HG02885 (cell line): ENCODE measurements around the gene NHSL2.

Experiments
- ATAC-seq: cut with Tn5 transposase; IDR thresholded peaks from one replicate; pipeline ENCODE4 v1.9.1; 2021; ENCODE audit warnings: mild to moderate bottlenecking; ENCODE audit not compliant: unreplicated experiment, poor library complexity

NHSL2 gene

GRCh38 chrX:72060196-72060920 is 149.7 kb downstream of the NHSL2 start:
- no peak for ATAC-seq

DNA sequence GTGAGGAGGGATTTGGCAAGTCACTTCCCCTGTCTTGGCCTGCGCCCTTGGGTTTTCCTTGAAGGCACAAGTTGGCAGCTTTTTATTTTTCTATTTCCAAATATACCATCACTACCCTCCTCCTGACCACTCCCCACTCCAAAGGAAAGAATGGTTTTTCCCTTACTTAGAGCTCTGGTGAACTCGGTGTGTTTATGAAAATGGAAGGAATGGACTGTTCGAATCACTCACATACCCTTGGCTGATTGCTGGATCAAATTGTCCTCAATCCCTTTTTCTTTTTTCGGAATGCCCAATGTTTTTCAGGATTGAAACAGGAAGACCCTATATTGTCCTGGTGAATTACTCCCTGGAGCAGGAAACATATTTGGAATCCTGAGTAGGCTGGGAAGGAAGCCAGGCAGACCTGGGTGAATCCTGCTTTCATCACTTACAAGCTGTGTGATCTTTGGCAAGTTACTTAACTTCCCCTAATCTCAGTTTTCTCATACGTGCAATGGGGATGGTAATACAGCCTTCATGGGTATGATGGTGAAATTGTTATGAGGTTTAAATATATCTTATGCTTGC is 150.4 kb downstream of the NHSL2 start:
- ATAC-seq, result no peak

DNA sequence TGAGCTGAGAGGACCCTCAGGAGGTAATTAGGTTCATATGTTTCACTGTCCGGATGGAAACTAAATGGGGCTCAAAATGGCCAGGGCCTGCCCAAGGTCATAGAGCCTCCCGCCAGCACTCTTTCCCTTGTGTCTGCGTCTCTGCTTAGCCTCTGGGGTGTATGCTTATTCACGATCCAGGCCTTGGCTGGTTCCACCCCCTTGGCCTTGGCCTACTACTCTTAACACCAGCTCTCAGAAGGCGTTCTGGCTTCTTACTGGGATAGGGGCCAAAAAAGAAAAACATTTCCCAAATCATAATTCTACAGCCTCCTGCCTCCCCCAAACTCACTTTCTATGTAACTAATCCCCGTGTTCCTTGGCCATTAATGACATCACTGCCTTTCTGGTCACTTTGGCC is 152.3 kb downstream of the NHSL2 start:
- ATAC-seq, result no peak

GRCh38 chrX:72069350-72070160 is 158.9 kb downstream of the NHSL2 start:
- ATAC-seq, result no peak

DNA sequence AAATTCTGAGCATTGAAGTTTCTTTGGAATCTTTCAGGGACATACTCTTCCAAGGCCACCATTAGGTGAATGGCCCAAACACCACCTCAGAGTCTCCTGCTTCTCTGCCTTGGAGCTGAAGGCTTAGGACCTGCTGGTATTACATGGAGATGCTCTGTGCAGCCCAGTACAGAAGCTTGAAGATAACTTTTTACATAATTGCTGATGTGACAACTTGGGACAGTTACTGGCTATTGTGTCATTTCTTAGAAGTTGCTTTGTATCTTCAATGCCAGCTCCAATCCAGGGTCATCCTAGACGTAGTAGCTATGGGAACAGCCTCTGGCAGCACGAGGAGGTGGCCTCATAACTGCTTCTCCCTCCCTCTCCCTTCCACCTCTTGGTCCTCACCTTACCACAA is 160.6 kb downstream of the NHSL2 start:
- ATAC-seq, result no peak

DNA sequence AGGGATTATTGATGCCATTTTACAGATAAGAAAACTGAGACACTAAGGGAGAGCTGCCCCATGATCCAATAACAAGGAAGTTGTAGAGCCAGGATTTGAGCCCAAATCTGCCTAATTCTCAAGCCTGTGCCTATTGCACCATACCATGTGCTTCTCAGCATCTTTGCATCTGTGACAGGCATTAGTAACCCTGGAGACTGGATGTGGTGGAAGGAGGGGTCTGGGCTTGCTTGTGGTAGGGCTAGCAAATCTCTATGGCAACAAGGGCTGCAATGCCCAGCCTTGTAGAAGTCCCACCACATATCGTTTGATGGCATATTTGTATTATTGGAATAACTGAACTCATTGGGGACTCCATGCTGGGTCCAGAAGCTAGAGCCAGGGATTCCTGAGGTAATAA is 163.0 kb downstream of the NHSL2 start:
- ATAC-seq, result no peak

GRCh38 chrX:72078411-72078810 is 167.8 kb downstream of the NHSL2 start:
- ATAC-seq, result no peak

DNA sequence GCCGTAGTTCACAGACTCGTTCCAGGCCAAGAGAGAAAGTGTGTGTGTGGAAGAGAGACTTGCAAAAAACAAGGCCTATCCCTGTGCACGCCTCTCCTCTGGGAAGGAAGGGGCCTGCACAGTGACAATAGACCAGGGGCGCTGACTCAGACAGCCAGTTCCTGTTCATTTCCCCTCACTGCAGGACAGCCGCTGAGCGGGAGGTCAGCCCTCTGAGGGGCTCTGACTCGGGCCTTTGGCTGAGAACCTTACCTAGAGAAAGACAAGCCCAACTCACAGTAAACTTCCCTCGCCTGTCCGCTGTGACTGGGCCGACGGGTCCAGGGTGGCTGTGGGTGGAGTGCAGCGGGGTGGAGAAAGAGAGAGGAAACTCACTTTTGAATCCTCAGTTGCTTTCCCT is 169.0 kb downstream of the NHSL2 start:
- ATAC-seq, result no peak

DNA sequence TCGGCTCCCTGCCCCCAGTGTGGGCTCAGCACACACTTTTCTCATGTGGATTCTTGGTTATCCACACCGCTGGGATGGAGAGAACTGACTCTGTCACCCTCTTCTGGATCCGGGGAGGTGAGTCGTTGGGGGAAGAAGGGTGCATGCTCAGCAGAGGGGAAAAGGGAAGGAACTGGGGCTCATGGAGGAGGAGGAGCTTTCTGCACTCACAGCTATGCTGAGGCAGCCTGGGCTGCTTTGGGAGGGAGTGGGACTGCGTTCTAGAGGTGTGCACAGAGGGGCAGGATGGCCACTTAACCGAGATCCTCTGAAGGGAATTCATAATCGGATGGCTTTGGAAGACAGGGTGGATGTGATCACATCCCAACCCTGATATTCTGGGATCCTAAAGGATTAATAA is 169.5 kb downstream of the NHSL2 start:
- ATAC-seq, result no peak

DNA sequence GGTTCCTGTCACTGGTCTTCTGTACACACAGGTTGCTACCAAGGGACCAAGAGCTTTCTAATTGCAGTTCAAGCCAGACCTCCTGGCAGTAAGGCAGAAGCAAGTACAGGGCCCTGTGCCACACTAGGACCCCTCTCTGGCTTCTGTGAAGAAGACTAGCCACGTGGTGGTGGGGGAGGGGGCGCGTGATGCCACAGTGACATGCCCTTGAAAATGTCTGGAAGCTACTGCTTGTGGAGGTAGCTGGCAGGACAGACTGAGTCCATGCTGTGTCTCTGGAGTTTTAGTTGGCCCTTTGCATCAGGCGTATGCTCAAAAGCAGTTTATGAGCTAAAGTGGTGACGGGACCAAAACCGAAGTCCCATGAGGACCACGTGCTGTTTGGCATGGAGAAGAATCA is 170.2 kb downstream of the NHSL2 start:
- no peak for ATAC-seq

GRCh38 chrX:72081605-72082320 is 171.1 kb downstream of the NHSL2 start:
- ATAC-seq, result no peak

- ATAC-seq, result no peak
Measured at GRCh38 chrX:72083291-72083690, 172.6 kb downstream of the NHSL2 start.

DNA sequence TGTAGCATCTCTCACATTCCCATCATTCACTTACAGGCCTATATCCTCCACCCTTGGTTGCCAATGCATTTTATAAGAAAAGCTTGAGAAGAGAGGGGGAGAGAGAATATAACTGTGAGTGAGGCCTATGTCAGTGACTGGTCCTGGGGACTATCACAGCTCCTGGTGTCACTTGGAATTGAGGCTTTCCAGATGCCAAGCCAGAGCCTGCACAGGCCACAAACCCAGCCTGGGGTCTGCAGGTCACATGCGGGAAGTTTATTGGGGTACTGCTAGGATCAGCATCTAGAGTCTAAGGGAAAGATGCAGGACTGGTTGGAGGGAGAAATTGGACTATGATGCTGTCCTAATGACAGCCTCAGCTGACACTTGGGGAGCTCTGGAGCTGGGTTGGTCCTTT is 173.5 kb downstream of the NHSL2 start:
- no peak for ATAC-seq

DNA sequence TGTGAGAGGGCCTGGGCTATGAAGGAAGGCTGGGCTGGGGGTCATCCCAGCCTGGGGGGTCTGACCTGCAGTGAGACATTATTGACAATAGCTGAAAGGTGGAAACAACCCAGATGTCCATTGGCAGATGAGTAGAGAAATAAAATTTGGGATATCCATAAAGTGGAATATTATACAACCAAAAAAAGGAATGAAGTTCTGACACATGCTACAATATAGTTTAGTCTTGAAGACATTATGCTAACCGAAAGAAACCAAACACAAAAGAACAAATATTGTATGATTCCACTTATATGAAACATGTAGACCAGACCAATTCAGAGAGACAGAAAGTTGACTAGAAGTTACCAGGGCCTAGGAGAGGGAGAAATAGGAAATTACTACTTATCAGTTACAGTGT is 176.3 kb downstream of the NHSL2 start:
- no peak for ATAC-seq

- ATAC-seq, result no peak
Measured at GRCh38 chrX:72088761-72089160, 178.1 kb downstream of the NHSL2 start.

DNA sequence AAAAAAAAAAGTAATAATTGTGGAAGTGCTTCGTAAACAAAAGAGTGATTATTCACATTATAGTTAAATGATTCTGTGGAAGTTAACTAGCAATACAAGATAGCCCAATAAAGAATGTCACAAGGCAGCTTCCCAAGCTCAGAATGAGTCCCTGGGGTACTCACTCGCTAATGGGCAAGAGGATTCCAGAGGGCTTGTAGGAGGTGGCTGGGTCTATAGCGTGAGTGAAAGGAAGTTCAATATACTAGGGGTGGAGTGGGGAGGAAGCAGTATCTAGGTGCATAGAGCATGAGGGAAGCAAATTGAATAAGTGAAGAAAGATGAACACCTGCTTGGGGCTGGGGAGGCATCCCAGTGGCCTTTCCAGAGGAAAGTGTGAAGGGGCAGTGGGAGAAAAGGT is 178.6 kb downstream of the NHSL2 start:
- ATAC-seq, result no peak

DNA sequence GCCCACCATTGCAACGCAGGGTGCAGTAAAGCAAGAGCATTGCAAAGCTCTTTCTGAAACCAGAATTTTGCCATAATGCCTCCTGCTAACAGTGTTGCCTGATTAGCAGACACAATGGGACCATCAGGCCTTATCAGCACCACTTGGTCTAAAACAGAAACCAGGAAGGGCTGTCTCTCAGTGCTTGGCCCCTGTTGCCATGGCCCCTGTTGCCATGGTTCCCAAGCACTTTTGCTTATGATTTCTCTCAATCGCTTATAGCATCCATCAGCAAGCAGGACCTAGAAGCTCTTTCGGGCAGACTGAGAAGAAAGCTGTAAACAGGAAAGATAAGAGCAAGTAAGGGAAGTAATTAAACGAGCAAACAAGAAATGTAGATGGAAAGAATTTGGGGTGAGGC is 184.2 kb downstream of the NHSL2 start:
- ATAC-seq, result peak; percentile 90

DNA sequence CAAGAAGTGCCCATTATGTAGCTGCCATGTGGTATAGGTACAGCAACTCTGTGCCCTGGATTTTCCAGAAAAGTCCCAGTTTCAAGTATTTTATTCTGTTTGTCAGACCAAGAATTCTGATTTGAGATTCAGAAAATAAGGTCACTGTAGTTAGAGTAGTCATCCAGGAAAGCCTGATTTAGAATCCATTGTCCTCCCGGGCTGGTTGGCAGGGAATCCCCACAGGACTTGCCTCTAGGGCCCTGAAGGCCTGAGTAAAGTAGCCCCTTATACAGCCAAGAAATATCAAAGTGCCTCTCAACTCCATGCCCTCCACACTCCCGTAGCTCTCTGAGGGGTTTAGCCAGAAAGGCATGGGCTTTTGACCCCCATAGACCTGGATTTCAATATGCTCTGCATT is 184.7 kb downstream of the NHSL2 start:
- no peak for ATAC-seq

GRCh38 chrX:72097098-72097497 is 186.5 kb downstream of the NHSL2 start:
- no peak for ATAC-seq

GRCh38 chrX:72100051-72100755 is 189.6 kb downstream of the NHSL2 start:
- no peak for ATAC-seq
